ENCODE results near the gene CD247.

Gene CD247

DNA sequence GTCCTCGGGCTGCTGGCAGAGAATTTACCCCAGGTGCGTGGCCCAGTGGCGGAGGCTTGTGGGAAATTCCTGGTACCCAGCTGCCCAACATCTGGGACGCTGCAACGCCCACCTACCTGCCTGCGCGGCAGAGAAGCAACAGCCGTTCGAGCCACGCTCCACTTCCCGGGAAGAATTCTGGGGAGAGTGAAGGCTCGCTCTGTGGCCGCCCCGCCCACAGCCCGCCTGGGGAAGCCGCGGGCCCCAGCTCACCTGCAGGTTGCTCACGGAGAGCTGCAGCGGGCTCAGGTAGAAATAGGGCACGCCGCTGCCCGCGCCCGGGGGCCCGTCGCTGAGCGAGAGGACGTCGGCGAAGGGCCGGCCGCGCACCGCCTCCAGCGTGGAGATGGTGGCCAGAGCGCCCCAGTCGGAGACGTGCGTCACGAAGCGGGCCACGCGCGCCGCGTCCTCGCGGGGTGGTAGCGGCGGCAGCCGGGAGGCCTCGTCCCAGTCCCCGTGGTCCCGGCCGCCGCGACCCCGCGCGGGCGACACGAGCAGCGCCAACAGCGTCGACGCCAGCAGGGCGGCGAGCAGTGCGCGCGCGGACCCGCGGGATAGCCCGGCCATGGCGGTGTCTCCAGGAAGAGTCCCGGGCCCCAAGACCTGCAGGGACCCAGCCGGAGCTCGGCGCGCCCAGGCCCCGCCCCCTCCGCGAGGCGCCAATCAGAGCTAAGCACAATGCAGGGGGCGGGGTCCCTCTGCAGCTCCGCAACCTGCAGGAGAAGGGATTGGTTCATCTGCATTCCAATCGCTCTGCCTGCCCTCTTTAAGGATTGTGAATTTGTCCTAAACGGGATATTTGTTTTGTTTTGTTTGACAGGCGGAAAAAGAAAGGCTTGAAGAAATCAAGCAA is 35.1 kb upstream of the CD247 start, which contains the start of gene CREG1:
TSS of gene CREG1 (minus strand) at position 627 of the 892 bp plus-strand sequence.
- peak; percentile 95 for DNase-seq (ENCODE audit: low read depth)
- TF ChIP-seq, protein P1, sequence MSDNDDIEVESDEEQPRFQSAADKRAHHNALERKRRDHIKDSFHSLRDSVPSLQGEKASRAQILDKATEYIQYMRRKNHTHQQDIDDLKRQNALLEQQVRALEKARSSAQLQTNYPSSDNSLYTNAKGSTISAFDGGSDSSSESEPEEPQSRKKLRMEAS (IDR thresholded peaks at IDR 0.05; ENCODE audit: low read depth, low read length) = 0 out of 2 replicates have a peak, but pooled peaks have one; percentile 14
- TF ChIP-seq, protein P2, sequence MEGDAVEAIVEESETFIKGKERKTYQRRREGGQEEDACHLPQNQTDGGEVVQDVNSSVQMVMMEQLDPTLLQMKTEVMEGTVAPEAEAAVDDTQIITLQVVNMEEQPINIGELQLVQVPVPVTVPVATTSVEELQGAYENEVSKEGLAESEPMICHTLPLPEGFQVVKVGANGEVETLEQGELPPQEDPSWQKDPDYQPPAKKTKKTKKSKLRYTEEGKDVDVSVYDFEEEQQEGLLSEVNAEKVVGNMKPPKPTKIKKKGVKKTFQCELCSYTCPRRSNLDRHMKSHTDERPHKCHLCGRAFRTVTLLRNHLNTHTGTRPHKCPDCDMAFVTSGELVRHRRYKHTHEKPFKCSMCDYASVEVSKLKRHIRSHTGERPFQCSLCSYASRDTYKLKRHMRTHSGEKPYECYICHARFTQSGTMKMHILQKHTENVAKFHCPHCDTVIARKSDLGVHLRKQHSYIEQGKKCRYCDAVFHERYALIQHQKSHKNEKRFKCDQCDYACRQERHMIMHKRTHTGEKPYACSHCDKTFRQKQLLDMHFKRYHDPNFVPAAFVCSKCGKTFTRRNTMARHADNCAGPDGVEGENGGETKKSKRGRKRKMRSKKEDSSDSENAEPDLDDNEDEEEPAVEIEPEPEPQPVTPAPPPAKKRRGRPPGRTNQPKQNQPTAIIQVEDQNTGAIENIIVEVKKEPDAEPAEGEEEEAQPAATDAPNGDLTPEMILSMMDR (IDR thresholded peaks at IDR 0.05; ENCODE audit: low read depth, low read length) = no peak
- TF ChIP-seq POLR2A (IDR thresholded peaks at IDR 0.05; ENCODE audit: extremely low read depth, insufficient read length) (peak; percentile 92), MYC (IDR thresholded peaks at IDR 0.05; ENCODE audit: low read depth, low read length) (peak; percentile 61)
- H3K4me3 ChIP-seq (ENCODE audit: low read depth, low read length) = peak within 1 kb of the TSS; percentile 80

DNA sequence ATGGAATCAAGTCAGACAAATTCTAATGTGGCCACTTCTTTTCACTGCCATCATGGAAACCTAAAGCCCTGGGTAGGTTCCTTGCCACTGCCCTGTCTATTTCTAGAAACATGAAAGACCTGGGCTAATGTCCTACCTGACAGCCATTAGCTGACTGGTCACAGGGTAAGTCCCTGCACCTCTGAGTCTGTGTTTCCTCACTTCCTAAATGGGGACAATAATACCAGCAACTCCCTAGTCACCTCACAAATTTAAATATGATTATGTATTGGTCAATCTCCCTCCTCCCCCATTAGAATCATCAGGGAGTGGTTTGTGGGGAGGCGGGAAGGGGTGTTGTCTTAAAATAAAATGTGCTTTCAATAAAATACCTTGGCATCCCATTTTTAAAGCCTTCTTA is 33.0 kb upstream of the CD247 start:
- TF ChIP-seq, protein P2 (IDR thresholded peaks at IDR 0.05; ENCODE audit: low read depth, low read length) = no peak
- TF ChIP-seq, protein P1 (IDR thresholded peaks at IDR 0.05; ENCODE audit: low read depth, low read length) = no peak
- TF ChIP-seq POLR2A (IDR thresholded peaks at IDR 0.05; ENCODE audit: extremely low read depth, insufficient read length) (no peak), MYC (IDR thresholded peaks at IDR 0.05; ENCODE audit: low read depth, low read length) (no peak)
- DNase-seq (ENCODE audit: low read depth) = peak; percentile 69
- H3K4me3 ChIP-seq (ENCODE audit: low read depth, low read length) = peak overlapping the region; percentile 27

DNA sequence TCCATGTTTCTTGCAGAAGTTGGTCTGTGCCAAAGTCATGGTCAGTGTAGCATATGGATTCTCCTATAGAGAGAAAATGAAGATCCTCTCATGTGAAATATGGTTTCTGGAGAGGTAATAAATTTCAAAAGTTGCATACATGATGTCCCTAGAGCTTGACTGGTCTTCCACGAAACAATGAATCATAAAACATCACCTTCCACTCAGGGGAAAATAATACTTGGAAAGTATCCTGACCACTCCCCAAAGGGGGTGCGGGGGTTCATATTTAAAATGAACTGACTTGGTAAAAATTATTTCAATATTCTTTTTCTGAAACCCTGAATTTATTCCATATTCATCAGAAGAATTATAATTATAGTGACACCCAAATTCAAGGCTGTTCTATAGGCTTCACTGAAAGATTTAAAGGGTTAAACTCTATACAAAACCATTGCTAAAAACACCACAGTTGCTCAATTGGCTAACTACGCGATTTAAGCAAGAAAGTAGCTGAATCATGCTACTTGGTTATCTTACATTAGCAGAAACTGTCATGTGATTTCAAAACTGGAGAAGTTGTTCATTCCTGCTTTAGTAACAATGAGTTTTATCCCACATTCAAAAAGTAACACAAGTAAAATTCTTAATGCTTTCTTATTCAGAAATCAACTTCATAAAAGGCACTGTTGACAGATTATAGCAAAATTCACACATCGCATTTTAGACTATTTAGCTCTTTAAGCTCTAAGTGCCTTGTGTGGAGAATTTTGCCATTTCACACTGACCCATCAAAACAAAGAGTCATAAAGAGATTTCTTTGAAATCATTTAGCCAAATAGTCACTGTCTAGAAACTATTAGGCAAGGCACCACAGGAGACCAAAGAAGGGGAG is 30.0 kb upstream of the CD247 start:
- peak overlapping the region; percentile 35 for H3K4me3 ChIP-seq (ENCODE audit: low read depth, low read length)
- peak; percentile 87 for DNase-seq (ENCODE audit: low read depth)
- TF ChIP-seq, protein P1 (IDR thresholded peaks at IDR 0.05; ENCODE audit: low read depth, low read length) = peak; percentile 58; the same call in 1 of the 2 replicates
- no peak; the same call in 1 of the 2 replicates for TF ChIP-seq MYC (IDR thresholded peaks at IDR 0.05; ENCODE audit: low read depth, low read length)

DNA sequence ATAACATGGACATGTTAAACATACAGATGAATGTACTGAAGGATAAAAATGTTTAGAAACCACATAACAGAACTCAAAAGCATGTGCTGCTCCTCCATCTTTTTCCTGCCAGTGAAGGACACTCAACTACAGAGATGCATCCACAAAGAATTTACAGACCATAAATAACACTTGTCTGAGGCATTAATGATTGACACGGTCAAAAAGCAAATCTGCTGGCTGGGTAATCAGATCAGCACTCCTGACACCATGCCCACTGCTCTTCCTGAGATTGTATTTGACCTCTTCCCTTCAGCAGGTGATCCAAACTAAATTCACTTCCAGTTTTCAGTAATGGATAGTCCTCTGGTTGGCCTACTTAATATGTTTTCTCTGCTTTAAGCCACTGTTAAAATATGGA is 28.6 kb upstream of the CD247 start:
- no peak overlapping the region for H3K4me3 ChIP-seq (ENCODE audit: low read depth, low read length)
- no peak for DNase-seq (ENCODE audit: low read depth)
- TF ChIP-seq POLR2A (IDR thresholded peaks at IDR 0.05; ENCODE audit: extremely low read depth, insufficient read length) (no peak), MYC (IDR thresholded peaks at IDR 0.05; ENCODE audit: low read depth, low read length) (no peak)
- TF ChIP-seq, protein P1 (IDR thresholded peaks at IDR 0.05; ENCODE audit: low read depth, low read length) = no peak
- TF ChIP-seq, protein P2 (IDR thresholded peaks at IDR 0.05; ENCODE audit: low read depth, low read length) = no peak

DNA sequence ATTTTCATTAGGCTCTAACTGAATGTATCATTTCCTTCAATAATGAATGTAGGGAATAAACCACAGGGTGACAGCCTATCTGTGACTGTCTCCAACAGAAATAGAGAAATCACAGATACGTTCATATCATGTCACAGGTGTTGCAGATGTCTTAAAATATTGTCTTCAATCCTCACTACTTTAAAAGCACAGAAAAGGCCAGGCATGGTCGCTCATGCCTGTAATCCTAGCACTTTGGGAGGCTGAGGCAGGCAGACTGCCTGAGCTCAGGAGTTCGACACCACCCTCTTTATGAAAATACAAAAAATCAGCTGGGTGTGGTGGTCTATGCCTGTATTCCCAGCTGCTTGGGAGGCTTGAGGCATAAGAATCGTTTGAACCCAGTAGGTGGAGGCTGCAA is 27.0 kb upstream of the CD247 start:
- no peak overlapping the region for H3K4me3 ChIP-seq (ENCODE audit: low read depth, low read length)
- no peak for DNase-seq (ENCODE audit: low read depth)
- TF ChIP-seq MYC (IDR thresholded peaks at IDR 0.05; ENCODE audit: low read depth, low read length) = no peak
- TF ChIP-seq, protein P2 (IDR thresholded peaks at IDR 0.05; ENCODE audit: low read depth, low read length) = no peak
- no peak for TF ChIP-seq POLR2A (IDR thresholded peaks at IDR 0.05; ENCODE audit: extremely low read depth, insufficient read length)
- TF ChIP-seq, protein P1 (IDR thresholded peaks at IDR 0.05; ENCODE audit: low read depth, low read length) = no peak

Measured in NB4 (cell line).